ENCODE measurements around the gene NFX1.
"Not testable (repeated sequence)": the region's sequence is repeated elsewhere in the genome, so short reads cannot be mapped to it uniquely, and the experiment has no call there.

Gene NFX1

GRCh38 chr9:33329117-33329563 lies 38.8 kb downstream of the NFX1 start:
- H3K27me3 ChIP-seq (ENCODE audit: insufficient read depth, poor library complexity, severe bottlenecking) = no peaks in the 10 kb centered on the region
- TF ChIP-seq CTCF (IDR thresholded peaks at IDR 0.05; ENCODE audit: insufficient read depth, low read length) = no peak
- no peak overlapping the region for H3K27ac ChIP-seq (replicated peaks)
- H3K4me3 ChIP-seq (replicated peaks; ENCODE audit: insufficient read depth, low read length) = no peak overlapping the region
- no peak for DNase-seq (ENCODE audit: low read depth in 1 of 2, low spot score in 1 of 2)

- Histone ChIP-seq H3K27me3 (ENCODE audit: insufficient read depth, poor library complexity, severe bottlenecking) (no peaks in the 10 kb centered on the region), H3K27ac (replicated peaks) (no peak overlapping the region), H3K4me3 (replicated peaks; ENCODE audit: insufficient read depth, low read length) (no peak overlapping the region)
- TF ChIP-seq SPI1 (IDR thresholded peaks at IDR 0.05; ENCODE audit: borderline replicate concordance, low read depth) (no peak), REST (IDR thresholded peaks at IDR 0.05; ENCODE audit: insufficient replicate concordance, low read depth) (no peak), CTCF (IDR thresholded peaks at IDR 0.05; ENCODE audit: insufficient read depth, low read length) (no peak), POLR2AphosphoS5 (IDR thresholded peaks at IDR 0.05; ENCODE audit: low read depth) (no peak), GABPA (IDR thresholded peaks at IDR 0.05; ENCODE audit: low read depth) (no peak)
- DNase-seq (ENCODE audit: low read depth in 1 of 2, low spot score in 1 of 2) = no peak
These were observed 39.7 kb downstream of the NFX1 start for GRCh38 chr9:33329979-33330378.

- H3K27ac ChIP-seq (replicated peaks) = no peak overlapping the region
- no peak for DNase-seq (ENCODE audit: low read depth in 1 of 2, low spot score in 1 of 2)
- TF ChIP-seq CTCF (IDR thresholded peaks at IDR 0.05; ENCODE audit: insufficient read depth, low read length) (no peak), SPI1 (IDR thresholded peaks at IDR 0.05; ENCODE audit: borderline replicate concordance, low read depth) (no peak), POLR2AphosphoS5 (IDR thresholded peaks at IDR 0.05; ENCODE audit: low read depth) (no peak), REST (IDR thresholded peaks at IDR 0.05; ENCODE audit: insufficient replicate concordance, low read depth) (no peak), GABPA (IDR thresholded peaks at IDR 0.05; ENCODE audit: low read depth) (no peak)
These were observed 41.1 kb downstream of the NFX1 start for GRCh38 chr9:33331377-33331891.

GRCh38 chr9:33332011-33332410 lies 41.7 kb downstream of the NFX1 start:
- Histone ChIP-seq H3K27me3 (ENCODE audit: insufficient read depth, poor library complexity, severe bottlenecking) (no peaks in the 10 kb centered on the region), H3K4me3 (replicated peaks; ENCODE audit: insufficient read depth, low read length) (no peak overlapping the region), H3K27ac (replicated peaks) (no peak overlapping the region)
- DNase-seq (ENCODE audit: low read depth in 1 of 2, low spot score in 1 of 2) = no peak
- no peak for TF ChIP-seq SPI1 (IDR thresholded peaks at IDR 0.05; ENCODE audit: borderline replicate concordance, low read depth)

More at GRCh38 chr9:33331377-33331891, 41.1 kb downstream of the NFX1 start:
- H3K27me3 ChIP-seq (ENCODE audit: insufficient read depth, poor library complexity, severe bottlenecking) = no peaks in the 10 kb centered on the region
- no peak overlapping the region for H3K4me3 ChIP-seq (replicated peaks; ENCODE audit: insufficient read depth, low read length)

- not testable (repeated sequence) for H3K4me3 ChIP-seq (replicated peaks; ENCODE audit: insufficient read depth, low read length); H3K27ac ChIP-seq (replicated peaks); H3K27me3 ChIP-seq (ENCODE audit: insufficient read depth, poor library complexity, severe bottlenecking); DNase-seq (ENCODE audit: low read depth in 1 of 2, low spot score in 1 of 2)
These were observed 42.6 kb downstream of the NFX1 start for GRCh38 chr9:33332956-33333355.

All from HL-60 (cell line).